ENCODE data around the gene GRID2IP. TPM values are rescaled to one million over a fixed set of nuclear protein-coding genes. Genes with fewer than 3 reads are reported as not detected.

GRID2IP gene
- total and polyA plus RNA-seq, 2 of the 8 experiments (the other 6 are each of a cell fraction or from before 2014, with no cell fraction given) = 0.80 to 1.3 TPM

GRCh38 chr7:6480323-6480660, 71.0 kb downstream of the GRID2IP start:
- H3K23me2 ChIP-seq (ENCODE audit: low read depth, low read length) = 0 out of 2 replicates have a peak, but pooled peaks cover 3% of the 10 kb centered on the region
- H2BK5ac ChIP-seq (ENCODE audit: low read depth, low read length) = no peak overlapping the region
- H3K4me1 ChIP-seq (replicated peaks in 1 of 4; ENCODE audit: control insufficient read depth in 3 of 4, insufficient read depth in 4 of 4, low read length in 3 of 4) = peaks cover 0 to 3% (median 0%) of the 10 kb centered on the region in 4 experiments; a peak in 1 of 7 replicates
- peaks cover 0 to 77% of the 10 kb centered on the region in 2 experiments; a peak in 3 of 4 replicates for H3K79me2 ChIP-seq (ENCODE audit: control insufficient read depth in 1 of 2, insufficient read depth in 2 of 2, low read length in 2 of 2)
- no peak overlapping the region for H2BK15ac ChIP-seq (ENCODE audit: low read length)
- no peaks in the 10 kb centered on the region for H3K9me3 ChIP-seq (ENCODE audit: insufficient read depth in 2 of 2, low read depth in 1 of 2, low read length in 1 of 2)
- H3K4me2 ChIP-seq (ENCODE audit: insufficient read depth in 1 of 2, low read depth in 2 of 2, low read length in 2 of 2) = no peak overlapping the region
- DNase-seq (ENCODE audit: low read depth in 1 of 2, low spot score in 2 of 2) (no peak), FAIRE-seq (no peak)
- H2BK20ac ChIP-seq (ENCODE audit: low read length) = no peak overlapping the region
- no peak overlapping the region for H3K14ac ChIP-seq (ENCODE audit: insufficient read length)
- no peak overlapping the region for H3K56ac ChIP-seq (replicated peaks; ENCODE audit: insufficient read length, low read depth, low read length)
- H2BK12ac ChIP-seq (ENCODE audit: low read depth, low read length) = no peak overlapping the region
- H3K23ac ChIP-seq (ENCODE audit: insufficient read length) = no peak overlapping the region
- H4K5ac ChIP-seq (ENCODE audit: insufficient read length, low read depth, low read length) = no peak overlapping the region
- H2AFZ ChIP-seq (ENCODE audit: low read length) = no peak overlapping the region
- no peak overlapping the region for H3K4me3 ChIP-seq (ENCODE audit: extremely low read depth in 1 of 4, insufficient read depth in 2 of 4, low read depth in 3 of 4, low read length in 4 of 4)
- H2AK5ac ChIP-seq (ENCODE audit: low read depth, low read length) = no peak overlapping the region
- H3K36me3 ChIP-seq (ENCODE audit: control insufficient read depth in 2 of 4, insufficient read depth in 4 of 4, low read length in 3 of 4) = peaks cover 0 to 9% (median 0%) of the 10 kb centered on the region in 4 experiments; a peak in 1 of 8 replicates
- no peak overlapping the region for H4K8ac ChIP-seq (ENCODE audit: extremely low read depth, insufficient read depth, low read length)
- H3K27me3 ChIP-seq (replicated peaks in 1 of 4; ENCODE audit: control insufficient read depth in 3 of 4, extremely low read depth in 1 of 4, insufficient read depth in 3 of 4, low read length in 3 of 4) = no peaks in the 10 kb centered on the region
- H3K18ac ChIP-seq (ENCODE audit: extremely low read depth, low read length) = no peak overlapping the region
- H3K4ac ChIP-seq (replicated peaks; ENCODE audit: insufficient read length, low read depth, low read length) = no peak overlapping the region
- H3K27ac ChIP-seq (ENCODE audit: low read depth, low read length) = no peak overlapping the region
- no peak overlapping the region for H2BK120ac ChIP-seq (replicated peaks; ENCODE audit: low read depth, low read length)
- no peak overlapping the region for H3K9ac ChIP-seq (replicated peaks in 1 of 4; ENCODE audit: extremely low read depth in 1 of 4, low read depth in 3 of 4, low read length in 3 of 4)
- no peak overlapping the region for H4K91ac ChIP-seq (replicated peaks; ENCODE audit: insufficient read length, low read length)
- peaks cover 5% of the 10 kb centered on the region for H3K79me1 ChIP-seq (ENCODE audit: low read depth, low read length)
- H4K20me1 ChIP-seq (replicated peaks in 1 of 2; ENCODE audit: control insufficient read depth in 1 of 2, insufficient read depth in 2 of 2, low read length in 2 of 2) = peaks cover 8 to 17% of the 10 kb centered on the region in 2 experiments
- ChIA-PET CTCF (ENCODE audit: partially characterized antibody) (interaction anchor here (1.0 to 2.5 kb wide), 2 partner anchors 12 to 28 kb away, joined by 3 to 5 read pairs; no protein-coding TSS in a partner anchor), POLR2A (ENCODE audit: partially characterized antibody) (interaction anchor here (1.2 to 1.4 kb wide), 3 partner anchors 15 to 38 kb away, joined by 3 to 5 read pairs (median 3); no protein-coding TSS in a partner anchor)
- whole genome bisulfite sequencing, 2 experiments (ENCODE audit: extremely low coverage in 1 of 2, insufficient coverage in 1 of 2, insufficient read length in 1 of 2, insufficient replicate concordance in 2 of 2, low coverage in 1 of 2, low lambda C conversion rate in 2 of 2, missing lambda C conversion rate in 1 of 2) = 93% methylated on average over 5 of the region's 5 CpGs; no CpG with 5 or more reads in 1 of the 2 experiments
- TF ChIP-seq SUZ12 (IDR thresholded peaks at IDR 0.05; ENCODE audit: low read length) (no peak), CTCF (IDR thresholded peaks at IDR 0.05; ENCODE audit: control extremely low read depth in 1 of 3, insufficient read depth in 1 of 3, low read depth in 1 of 3, low read length in 3 of 3) (no peak), CBX5 (IDR thresholded peaks at IDR 0.05; ENCODE audit: low read depth, low read length) (no peak), TBP (IDR thresholded peaks at IDR 0.05; ENCODE audit: low read depth, low read length) (no peak), SIN3A (conservative IDR thresholded peaks at IDR 0.05 in 1 of 2, IDR thresholded peaks at IDR 0.05 in 1 of 2; ENCODE audit: low read depth in 1 of 2, low read length in 2 of 2) (no peak), ATF3 (IDR thresholded peaks at IDR 0.05; ENCODE audit: insufficient read depth, low read depth, low read length) (no peak), KDM4A (IDR thresholded peaks at IDR 0.05; ENCODE audit: low read depth, low read length, severe bottlenecking) (no peak), ASH2L (IDR thresholded peaks at IDR 0.05; ENCODE audit: low read length) (no peak), POLR2AphosphoS5 (IDR thresholded peaks at IDR 0.05; ENCODE audit: low read depth, low read length) (no peak)
- TF ChIP-seq, protein P1, sequence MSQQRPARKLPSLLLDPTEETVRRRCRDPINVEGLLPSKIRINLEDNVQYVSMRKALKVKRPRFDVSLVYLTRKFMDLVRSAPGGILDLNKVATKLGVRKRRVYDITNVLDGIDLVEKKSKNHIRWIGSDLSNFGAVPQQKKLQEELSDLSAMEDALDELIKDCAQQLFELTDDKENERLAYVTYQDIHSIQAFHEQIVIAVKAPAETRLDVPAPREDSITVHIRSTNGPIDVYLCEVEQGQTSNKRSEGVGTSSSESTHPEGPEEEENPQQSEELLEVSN (IDR thresholded peaks at IDR 0.05) = no peak
